CD14-positive monocyte (primary cell): Measurements from ENCODE around the gene PIWIL1. TPM values are rescaled to one million over a fixed set of nuclear protein-coding genes. Genes with fewer than 3 reads are reported as not detected.

Experiments
- DNase-seq, 3 donors: peaks; one replicate each; pipeline ENCODE4 v3.0.0-alpha.2; 2011 to 2022
- H2AFZ ChIP-seq: 2 replicates; pipeline ENCODE4 v1.6.0; 2012; ENCODE audit warnings: mild to moderate bottlenecking, low read depth, low read length, inconsistent platforms; ENCODE audit not compliant: insufficient read depth, poor library complexity, severe bottlenecking
- H3K27ac ChIP-seq, 2 donors: 1 replicate in 1 of 2; 2 replicates in 1 of 2; pipeline ENCODE4 v1.5.1; 2012 to 2013; ENCODE audit warnings: low read length in 2 of 2, control low read depth in 1 of 2, inconsistent platforms in 1 of 2, low read depth in 1 of 2, mild to moderate bottlenecking in 1 of 2
- H3K27me3 ChIP-seq, 2 donors: one replicate each; pipeline versions ENCODE4 v1.6.0 to v1.6.1; 2011 to 2013; ENCODE audit warnings: low read length in 2 of 2; ENCODE audit not compliant: control insufficient read depth in 2 of 2, insufficient read depth in 2 of 2
- H3K36me3 ChIP-seq, 2 donors: replicated peaks in 1 of 2; 1 replicate in 1 of 2; 2 replicates in 1 of 2; pipeline versions ENCODE4 v1.5.1 to v1.6.1; 2012 to 2013; ENCODE audit warnings: low read length in 2 of 2, control low read depth in 1 of 2, inconsistent platforms in 1 of 2, mild to moderate bottlenecking in 1 of 2; ENCODE audit not compliant: insufficient read depth in 2 of 2, control insufficient read depth in 1 of 2
- H3K4me1 ChIP-seq, 2 donors: 1 replicate in 1 of 2; 2 replicates in 1 of 2; pipeline versions ENCODE4 v1.5.1 to v1.6.1; 2012 to 2013; ENCODE audit warnings: low read length in 2 of 2, control low read depth in 1 of 2, inconsistent platforms in 1 of 2, mild to moderate bottlenecking in 1 of 2, moderate library complexity in 1 of 2; ENCODE audit not compliant: insufficient read depth in 2 of 2, control insufficient read depth in 1 of 2
- H3K4me2 ChIP-seq: replicated peaks from 2 replicates; pipeline ENCODE3; 2012; ENCODE audit warnings: low read length, moderate library complexity, mild to moderate bottlenecking; ENCODE audit not compliant: poor library complexity, severe bottlenecking; ENCODE audit errors: extremely low read depth
- H3K4me3 ChIP-seq, 3 experiments: fragments of 200-600 bp in 1 of 3; sonication (generic) in 1 of 3; replicated peaks in 1 of 3; 1 replicate in 2 of 3; 2 replicates in 1 of 3; pipeline ENCODE4 v1.5.1; 2011 to 2013; ENCODE audit warnings: low read length in 3 of 3, mild to moderate bottlenecking in 3 of 3, control low read depth in 2 of 3, low read depth in 2 of 3, inconsistent platforms in 1 of 3, moderate library complexity in 1 of 3
- H3K79me2 ChIP-seq: 2 replicates; pipeline ENCODE4 v1.6.0; 2012; ENCODE audit warnings: mild to moderate bottlenecking, control low read depth, inconsistent platforms, low read length, moderate library complexity; ENCODE audit not compliant: insufficient read depth
- H3K9ac ChIP-seq: 2 replicates; pipeline ENCODE4 v1.6.0; 2017; ENCODE audit warnings: low read length, mild to moderate bottlenecking; ENCODE audit not compliant: insufficient read depth, poor library complexity, severe bottlenecking
- H3K9me3 ChIP-seq, 2 donors: replicated peaks in 1 of 2; 1 replicate in 1 of 2; 2 replicates in 1 of 2; pipeline versions ENCODE4 v1.5.1 to v1.6.1; 2012 to 2013; ENCODE audit warnings: low read length in 2 of 2, control low read depth in 1 of 2; ENCODE audit not compliant: control insufficient read depth in 1 of 2, insufficient read depth in 1 of 2
- H4K20me1 ChIP-seq: 2 replicates; pipeline ENCODE4 v1.6.0; 2012; ENCODE audit warnings: mild to moderate bottlenecking, low read length, control low read depth, moderate library complexity; ENCODE audit not compliant: insufficient read depth
- H3K27ac Mint-ChIP-seq, 7 donors: one replicate each; pipeline ENCODE4 v1.8.0; 2020; ENCODE audit warnings: mild to moderate bottlenecking in 7 of 7, mixed read lengths in 7 of 7, moderate library complexity in 6 of 7, inconsistent platforms in 2 of 7
- H3K27me3 Mint-ChIP-seq, 3 donors: one replicate each; pipeline ENCODE4 v1.8.0; 2021 to 2022; ENCODE audit warnings: low read depth in 3 of 3, mild to moderate bottlenecking in 3 of 3, mixed read lengths in 3 of 3, moderate library complexity in 3 of 3, inconsistent platforms in 1 of 3
- H3K36me3 Mint-ChIP-seq, 2 donors: one replicate each; pipeline ENCODE4 v1.8.0; 2020; ENCODE audit warnings: mixed read lengths in 2 of 2, inconsistent platforms in 1 of 2, mild to moderate bottlenecking in 1 of 2
- H3K4me1 Mint-ChIP-seq: one replicate; pipeline ENCODE4 v1.8.0; 2020; ENCODE audit warnings: mild to moderate bottlenecking, mixed read lengths
- H3K4me3 Mint-ChIP-seq, 2 donors: one replicate each; pipeline ENCODE4 v1.8.0; 2020; ENCODE audit warnings: mild to moderate bottlenecking in 2 of 2, mixed read lengths in 2 of 2, moderate library complexity in 1 of 2
- H3K9me3 Mint-ChIP-seq, 7 donors: one replicate each; pipeline ENCODE4 v1.8.0; 2020 to 2022; ENCODE audit warnings: mixed read lengths in 7 of 7, mild to moderate bottlenecking in 6 of 7, moderate library complexity in 6 of 7, inconsistent platforms in 2 of 7
- CTCF ChIP-seq: fragments of 200-600 bp; IDR thresholded peaks from one replicate; pipeline ENCODE4 v1.8.0; 2022; ENCODE audit warnings: antibody characterized with exemption, mild to moderate bottlenecking
- WGBS: methylation state at CpG from one replicate; pipeline ENCODE4 v1.1.5; 2013; ENCODE audit warnings: missing lambda C conversion rate; ENCODE audit not compliant: insufficient coverage; 5-methylcytosine and 5-hydroxymethylcytosine counted together
- intact Hi-C, 2 donors: fragments of 100-400 bp; cut with micrococcal nuclease; formaldehyde crosslinking; loops; one replicate each; pipeline versions ENCODE4 v1.15.0 to v1.15.1; 2023
- polyA plus RNA-seq, 3 donors: library from polyadenylated mRNA; depleted of rRNA in 1 of 3; unstranded in 2 of 3; stranded (reverse) in 1 of 3; fragments of 300-500 nt in 2 of 3; fragments of >200 nt in 1 of 3; fragmentation: Illumina TruSeq in 2 of 3; gene quantifications; 1 replicate in 2 of 3; 2 replicates in 1 of 3; pipeline ENCODE4 v1.2.3, GENCODE V29; 2012 to 2021

PIWIL1 gene
- polyA plus RNA-seq, 3 donors = not detected

- DNase-seq = no peak
- H3K27ac ChIP-seq = no peak overlapping the region
- H3K9me3 ChIP-seq = peaks cover 0 to 3% of the 10 kb centered on the region in 2 donors
- no peaks in the 10 kb centered on the region for H3K27me3 ChIP-seq
- Mint-ChIP-seq H3K4me1 (no peaks in the 10 kb centered on the region), H3K9me3 (peaks cover 0 to 3% (median 0%) of the 10 kb centered on the region in 7 donors), H3K4me3 (no peak overlapping the region), H3K36me3 (no peaks in the 10 kb centered on the region), H3K27me3 (peaks cover 0 to 1% (median 0%) of the 10 kb centered on the region in 3 donors), H3K27ac (no peak overlapping the region)
- no peak overlapping the region for H3K9ac ChIP-seq
- no peaks in the 10 kb centered on the region for H3K79me2 ChIP-seq
- H2AFZ ChIP-seq = no peak overlapping the region
- WGBS = 83% methylated on average over 1 of the region's 2 CpGs
- H4K20me1 ChIP-seq = no peaks in the 10 kb centered on the region
- no peak for TF ChIP-seq CTCF
- H3K4me2 ChIP-seq = no peak overlapping the region
- no peaks in the 10 kb centered on the region for H3K4me1 ChIP-seq
- intact Hi-C loops = no loop called here
- no peaks in the 10 kb centered on the region for H3K36me3 ChIP-seq
- no peak overlapping the region for H3K4me3 ChIP-seq
These were observed 45.1 kb downstream of the PIWIL1 start for GRCh38 chr12:130382818-130383217.

- TF ChIP-seq CTCF = no peak
- Mint-ChIP-seq H3K27ac (no peak overlapping the region), H3K4me1 (no peaks in the 10 kb centered on the region), H3K9me3 (peaks cover 0 to 6% (median 3%) of the 10 kb centered on the region in 7 donors), H3K36me3 (no peaks in the 10 kb centered on the region), H3K27me3 (peaks cover 0 to 1% (median 0%) of the 10 kb centered on the region in 3 donors), H3K4me3 (no peak overlapping the region)
- peaks cover 0 to 3% of the 10 kb centered on the region in 2 donors for H3K9me3 ChIP-seq
- H3K27me3 ChIP-seq = no peaks in the 10 kb centered on the region
- DNase-seq = no peak
- no peaks in the 10 kb centered on the region for H3K4me1 ChIP-seq
- H4K20me1 ChIP-seq = no peaks in the 10 kb centered on the region
- 87% methylated on average over 3 of the region's 3 CpGs for WGBS
- no peak overlapping the region for H3K4me2 ChIP-seq
- no peak overlapping the region for H2AFZ ChIP-seq
- no peak overlapping the region for H3K9ac ChIP-seq
- intact Hi-C loops = no loop called here
- H3K4me3 ChIP-seq = no peak overlapping the region
- H3K79me2 ChIP-seq = no peaks in the 10 kb centered on the region
- H3K36me3 ChIP-seq = no peaks in the 10 kb centered on the region
- H3K27ac ChIP-seq = no peak overlapping the region
These were observed 46.5 kb downstream of the PIWIL1 start for GRCh38 chr12:130384234-130384633.
